Measurements from ENCODE around the gene TCF3. TPM values are rescaled to one million over a fixed set of nuclear protein-coding genes. Genes with fewer than 3 reads are reported as not detected.

Gene TCF3
- total RNA-seq, 2 donors from 2014 or later: 64.2 to 114 TPM

DNA sequence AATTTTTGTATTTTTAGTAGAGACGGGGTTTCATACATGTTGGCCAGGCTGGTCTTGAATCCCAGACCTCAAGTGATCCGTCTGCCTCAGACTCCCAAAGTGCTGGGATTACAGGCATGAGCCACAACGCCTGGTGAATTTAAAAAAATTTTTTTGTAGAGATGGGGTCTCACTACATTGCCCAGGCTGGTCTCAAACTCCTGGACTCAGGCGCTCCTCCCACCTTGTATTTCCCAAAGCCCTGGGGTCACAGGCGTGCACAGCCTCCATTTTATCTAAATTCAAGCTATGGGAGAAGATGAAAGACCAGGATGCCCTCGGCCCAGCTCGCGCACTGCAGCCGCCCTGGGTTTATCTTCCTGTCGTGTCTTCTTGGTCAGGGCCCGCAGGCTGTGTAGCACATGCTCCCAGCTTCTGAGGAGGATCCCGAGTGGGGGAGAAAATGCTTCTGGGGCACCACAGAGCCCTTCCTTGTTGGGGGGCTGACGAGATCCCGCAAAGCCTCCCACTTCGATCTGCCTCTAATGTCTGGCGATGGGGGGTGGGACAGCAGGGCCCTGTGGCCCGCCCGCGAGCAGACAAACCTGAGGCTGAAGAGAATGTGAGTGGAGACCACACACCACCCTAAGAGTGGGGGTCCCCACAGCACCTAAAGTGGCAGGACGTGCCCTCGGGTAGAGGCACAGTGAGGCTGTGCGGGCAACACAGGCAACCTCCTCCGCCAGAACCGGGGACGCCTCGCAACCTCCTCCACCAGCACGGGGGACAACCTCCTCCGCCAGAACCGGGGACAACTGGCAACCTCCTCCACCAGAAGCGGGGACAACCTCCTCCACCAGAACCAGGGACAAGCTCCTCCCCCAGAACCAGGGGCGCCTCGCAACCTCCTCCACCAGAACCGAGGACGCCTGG, 15.8 kb downstream of the TCF3 start:
- Histone ChIP-seq H3K9me3 (no peaks in the 10 kb centered on the region), H3K27ac (no peak overlapping the region), H3K4me3 (no peak overlapping the region), H3K27me3 (no peaks in the 10 kb centered on the region), H3K4me1 (peaks cover 5% of the 10 kb centered on the region), H3K36me3 (no peaks in the 10 kb centered on the region), H3K9ac (ENCODE audit: low read depth in 2 of 2, low read length in 2 of 2) (no peak overlapping the region)
- TF ChIP-seq CTCF (IDR thresholded peaks at IDR 0.05): no peak
- no peak for DNase-seq
- intact Hi-C loops (cut with DNase I): no loop called here

DNA sequence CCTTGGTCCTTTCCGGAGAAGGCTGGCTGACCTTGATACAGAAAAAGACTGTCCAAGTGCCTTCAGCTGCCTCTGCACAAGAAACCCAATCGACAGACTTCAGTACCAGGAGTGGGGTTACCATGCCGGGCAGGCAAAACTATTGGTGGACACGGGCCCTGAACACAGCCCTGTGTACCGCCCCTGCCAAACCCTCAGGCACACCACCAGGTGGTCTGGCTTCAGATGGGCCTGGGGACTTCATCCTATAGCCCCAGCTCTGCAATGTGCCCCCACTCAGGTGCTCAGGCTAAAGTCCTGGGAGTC, 17.5 kb downstream of the TCF3 start:
- no peak overlapping the region for H3K9ac ChIP-seq (ENCODE audit: low read depth in 2 of 2, low read length in 2 of 2)
- H3K4me3 ChIP-seq: no peak overlapping the region
- H3K27ac ChIP-seq: no peak overlapping the region
- H3K27me3 ChIP-seq: no peaks in the 10 kb centered on the region
- DNase-seq: no peak
- intact Hi-C loops (cut with DNase I): no loop called here
- H3K9me3 ChIP-seq: no peaks in the 10 kb centered on the region
- no peaks in the 10 kb centered on the region for H3K36me3 ChIP-seq
- TF ChIP-seq CTCF (IDR thresholded peaks at IDR 0.05): no peak
- H3K4me1 ChIP-seq: peaks cover 5% of the 10 kb centered on the region

GRCh38 chr19:1634242-1634937, 18.0 kb downstream of the TCF3 start:
- intact Hi-C loops (cut with DNase I): no loop called here
- DNase-seq: no peak
- Histone ChIP-seq H3K4me3 (no peak overlapping the region), H3K9me3 (no peaks in the 10 kb centered on the region), H3K27ac (no peak overlapping the region), H3K36me3 (no peaks in the 10 kb centered on the region), H3K4me1 (peaks cover 5% of the 10 kb centered on the region), H3K27me3 (no peaks in the 10 kb centered on the region), H3K9ac (ENCODE audit: low read depth in 2 of 2, low read length in 2 of 2) (no peak overlapping the region)
- TF ChIP-seq CTCF (IDR thresholded peaks at IDR 0.05): no peak

- Histone ChIP-seq H3K9me3 (no peaks in the 10 kb centered on the region), H3K4me1 (peaks cover 5% of the 10 kb centered on the region), H3K4me3 (no peak overlapping the region), H3K27ac (peak overlapping the region; percentile 80), H3K27me3 (no peaks in the 10 kb centered on the region), H3K36me3 (no peaks in the 10 kb centered on the region), H3K9ac (ENCODE audit: low read depth in 2 of 2, low read length in 2 of 2) (no peak overlapping the region)
- no peak for DNase-seq
- intact Hi-C loops (cut with DNase I): no loop called here
- TF ChIP-seq CTCF (IDR thresholded peaks at IDR 0.05): no peak
These were observed 19.1 kb downstream of the TCF3 start for GRCh38 chr19:1633269-1633826.

- peak; percentile 88 for DNase-seq
- intact Hi-C loops (cut with DNase I): no loop called here
- H3K9ac ChIP-seq (ENCODE audit: low read depth in 2 of 2, low read length in 2 of 2): no peak overlapping the region
- TF ChIP-seq CTCF (IDR thresholded peaks at IDR 0.05): no peak
- no peaks in the 10 kb centered on the region for H3K27me3 ChIP-seq
- H3K27ac ChIP-seq: peak overlapping the region; percentile 80
- peaks cover 5% of the 10 kb centered on the region for H3K4me1 ChIP-seq
- H3K4me3 ChIP-seq: no peak overlapping the region
- no peaks in the 10 kb centered on the region for H3K9me3 ChIP-seq
- no peaks in the 10 kb centered on the region for H3K36me3 ChIP-seq
These were observed 19.8 kb downstream of the TCF3 start for GRCh38 chr19:1632462-1633268.
